ENCODE results near the gene CSMD2.

CSMD2 gene

DNA sequence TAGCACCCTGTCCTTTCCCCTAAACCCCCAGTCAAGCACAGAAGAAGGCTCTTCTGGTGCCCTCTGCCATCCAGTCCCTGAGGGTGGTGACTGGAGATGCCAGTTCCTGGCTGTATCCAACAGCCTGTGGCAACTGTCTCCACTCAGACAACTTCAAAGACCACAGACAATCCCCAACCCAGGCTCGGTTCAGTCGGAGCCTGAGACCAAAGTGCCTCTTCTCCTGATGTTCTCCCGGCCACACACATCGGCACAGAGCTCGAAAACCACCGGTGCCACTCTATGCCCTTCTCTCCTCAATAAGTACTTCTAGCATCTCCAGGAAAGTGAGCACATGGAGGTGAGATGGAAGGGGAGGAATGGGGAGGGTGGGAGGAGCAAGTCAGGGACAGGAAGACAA, 340.7 kb downstream of the CSMD2 start:
- no peak for DNase-seq (ENCODE audit: low read depth in 1 of 2, low spot score in 1 of 2)

- DNase-seq (ENCODE audit: low read depth in 1 of 2, low spot score in 1 of 2): no peak
Observed at GRCh38 chr1:33823830-33824229, 341.2 kb downstream of the CSMD2 start.

DNA sequence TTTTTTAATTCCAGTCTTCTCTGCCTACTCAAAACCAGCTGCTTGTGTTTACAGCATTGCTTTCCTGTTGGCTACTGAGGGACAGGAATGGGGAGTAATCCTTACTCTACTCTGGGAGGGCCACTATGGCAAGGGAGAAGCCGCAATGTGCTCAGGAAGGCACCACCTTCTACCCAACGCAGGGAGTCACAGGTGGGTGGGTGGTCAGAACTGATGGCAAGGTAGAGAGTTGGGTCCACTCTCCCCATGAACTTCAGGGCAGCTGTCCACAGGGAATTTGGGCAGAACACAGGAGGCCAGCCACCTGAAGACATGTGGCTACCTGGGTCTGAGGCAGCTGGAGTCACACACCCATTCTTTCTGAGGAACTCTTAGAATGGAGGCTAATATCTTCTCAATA, 341.6 kb downstream of the CSMD2 start:
- DNase-seq (ENCODE audit: low read depth in 1 of 2, low spot score in 1 of 2): no peak

- no peak for DNase-seq (ENCODE audit: low read depth in 1 of 2, low spot score in 1 of 2)
Observed at GRCh38 chr1:33822396-33822795, 342.6 kb downstream of the CSMD2 start.

- no peak for DNase-seq (ENCODE audit: low read depth in 1 of 2, low spot score in 1 of 2)
Observed at GRCh38 chr1:33821291-33821690, 343.7 kb downstream of the CSMD2 start.

GRCh38 chr1:33820804-33821203, 344.2 kb downstream of the CSMD2 start:
- DNase-seq (ENCODE audit: low read depth in 1 of 2, low spot score in 1 of 2): no peak

GRCh38 chr1:33819913-33820311, 345.1 kb downstream of the CSMD2 start:
- DNase-seq (ENCODE audit: low read depth in 1 of 2, low spot score in 1 of 2): no peak

GRCh38 chr1:33819290-33819912, 345.6 kb downstream of the CSMD2 start:
- DNase-seq (ENCODE audit: low read depth in 1 of 2, low spot score in 1 of 2): no peak

GRCh38 chr1:33818071-33818470, 347.0 kb downstream of the CSMD2 start:
- DNase-seq (ENCODE audit: low read depth in 1 of 2, low spot score in 1 of 2): no peak

GRCh38 chr1:33815061-33815460, 350.0 kb downstream of the CSMD2 start:
- DNase-seq (ENCODE audit: low read depth in 1 of 2, low spot score in 1 of 2): no peak

DNA sequence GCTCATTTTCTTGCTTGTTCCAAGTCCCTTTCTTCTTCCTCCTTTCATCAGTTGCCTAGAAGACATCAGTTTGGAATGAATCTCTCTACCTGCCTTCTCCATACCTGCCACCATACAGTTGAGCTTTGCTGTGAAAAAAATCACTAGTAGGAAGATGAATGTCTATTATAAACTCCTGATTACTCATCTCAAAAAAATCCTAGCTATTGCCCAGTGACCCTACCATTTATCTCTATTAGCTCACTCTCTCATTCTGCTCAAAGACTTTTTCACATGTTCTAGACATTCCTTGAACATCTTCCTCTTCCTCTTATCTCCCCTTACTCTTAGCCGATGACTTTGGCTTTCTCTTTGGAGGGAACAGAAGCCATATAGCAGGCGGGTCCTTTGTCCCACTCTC, 350.9 kb downstream of the CSMD2 start:
- no peak for DNase-seq (ENCODE audit: low read depth in 1 of 2, low spot score in 1 of 2)

- DNase-seq (ENCODE audit: low read depth in 1 of 2, low spot score in 1 of 2): no peak
Observed at GRCh38 chr1:33810571-33810970, 354.5 kb downstream of the CSMD2 start.

DNA sequence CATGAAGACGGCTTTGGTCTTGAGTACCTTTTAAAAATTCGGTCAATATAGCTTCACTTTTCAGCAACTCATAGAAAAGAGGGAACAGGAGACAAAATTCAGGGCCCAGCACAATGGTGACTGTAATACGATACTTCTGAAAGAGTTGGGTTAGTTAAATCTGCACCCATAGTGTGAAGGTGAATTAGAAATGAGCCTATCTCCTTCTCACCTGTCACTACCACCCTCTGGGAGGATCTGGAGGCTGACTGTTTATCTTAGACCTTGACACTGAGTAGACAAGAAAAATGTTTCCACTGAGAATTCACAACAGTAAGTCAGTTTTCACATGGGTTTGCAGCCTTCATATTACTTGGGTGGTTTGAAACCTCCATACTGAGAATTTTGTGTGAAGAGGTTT, 359.0 kb downstream of the CSMD2 start:
- no peak for DNase-seq (ENCODE audit: low read depth in 1 of 2, low spot score in 1 of 2)

DNA sequence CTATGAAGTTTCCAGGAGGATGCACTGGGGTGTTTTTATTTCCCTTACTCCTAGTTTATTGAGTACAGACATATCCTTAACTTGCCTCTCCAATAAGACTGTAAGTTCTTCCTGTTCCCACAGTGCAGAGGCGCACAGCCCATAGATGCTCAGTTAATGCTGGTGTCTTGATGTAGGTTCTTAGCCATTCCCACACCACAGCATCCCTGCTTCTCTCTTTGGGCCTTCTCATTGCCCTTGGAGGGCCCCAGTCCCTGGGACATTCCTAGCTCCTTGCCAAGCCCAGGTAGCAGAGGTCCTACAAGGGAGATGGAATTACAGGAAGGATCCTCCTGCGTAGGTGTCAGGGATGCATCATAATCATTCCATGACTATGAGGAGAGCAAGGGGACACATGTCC, 362.8 kb downstream of the CSMD2 start:
- no peak for DNase-seq (ENCODE audit: low read depth in 1 of 2, low spot score in 1 of 2)

DNA sequence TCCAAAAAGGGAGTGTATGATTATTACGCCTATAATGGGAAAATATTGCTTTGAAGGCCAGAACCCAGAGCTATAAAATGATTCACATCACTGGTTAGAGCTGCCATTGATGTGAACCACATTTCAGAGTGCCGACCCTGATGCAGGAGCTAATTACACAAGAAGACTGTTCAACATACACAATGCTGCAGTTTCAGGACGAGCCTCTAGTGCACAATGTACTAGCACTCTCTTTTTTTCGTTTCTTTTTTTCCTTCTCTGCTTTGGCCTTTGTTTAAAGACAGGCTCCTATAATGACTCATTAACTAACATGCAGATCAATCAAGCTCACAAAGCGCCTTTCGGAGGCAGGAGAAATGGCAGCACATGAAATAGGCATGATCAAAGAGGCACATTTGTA, 367.2 kb downstream of the CSMD2 start:
- no peak for DNase-seq (ENCODE audit: low read depth in 1 of 2, low spot score in 1 of 2)

- no peak for DNase-seq (ENCODE audit: low read depth in 1 of 2, low spot score in 1 of 2)
Observed at GRCh38 chr1:33792651-33793050, 372.4 kb downstream of the CSMD2 start.

- DNase-seq (ENCODE audit: low read depth in 1 of 2, low spot score in 1 of 2): no peak
Observed at GRCh38 chr1:33792216-33792615, 372.8 kb downstream of the CSMD2 start.

DNA sequence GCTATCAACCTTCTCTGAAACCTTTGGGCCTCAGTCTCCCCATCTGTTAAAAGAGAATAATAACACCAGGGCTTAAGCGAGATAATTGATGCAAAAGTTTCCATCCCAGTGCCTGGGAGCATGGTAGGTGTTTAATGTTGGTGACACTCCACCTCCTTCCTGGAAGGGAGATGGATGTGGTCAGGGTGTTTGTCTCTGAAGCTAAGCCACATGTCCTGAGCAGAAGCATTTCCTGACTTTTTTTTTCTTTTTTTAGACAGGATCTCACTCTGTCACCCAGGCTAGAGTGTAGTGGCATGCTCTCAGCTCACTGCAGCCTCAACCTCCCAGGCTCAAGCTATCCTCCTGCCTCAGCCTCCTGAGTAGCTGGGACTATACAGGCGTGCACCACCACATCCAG, 373.8 kb downstream of the CSMD2 start:
- no peak for DNase-seq (ENCODE audit: low read depth in 1 of 2, low spot score in 1 of 2)

DNA sequence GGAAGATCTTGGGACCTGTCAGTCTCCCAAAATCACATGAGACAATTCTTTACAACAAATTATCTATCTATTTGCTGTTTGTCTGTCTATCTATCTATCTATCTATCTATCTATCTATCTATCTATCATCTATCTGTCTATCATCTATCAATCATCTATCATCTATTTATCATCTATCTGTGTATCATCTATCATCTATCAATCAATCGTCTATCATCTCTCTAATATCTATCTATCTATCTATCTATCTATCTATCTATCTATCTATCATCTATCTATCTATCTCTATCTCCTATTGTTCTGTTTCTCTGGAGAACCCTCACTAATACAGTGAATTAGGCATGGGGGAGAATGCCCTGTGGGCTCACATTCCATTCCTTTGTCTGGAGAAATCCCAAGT, 374.5 kb downstream of the CSMD2 start:
- no peak for DNase-seq (ENCODE audit: low read depth in 1 of 2, low spot score in 1 of 2)

GRCh38 chr1:33784876-33785275, 380.2 kb downstream of the CSMD2 start:
- no peak for DNase-seq (ENCODE audit: low read depth in 1 of 2, low spot score in 1 of 2)

- DNase-seq (ENCODE audit: low read depth in 1 of 2, low spot score in 1 of 2): no peak
Observed at GRCh38 chr1:33782776-33783175, 382.3 kb downstream of the CSMD2 start.

DNA sequence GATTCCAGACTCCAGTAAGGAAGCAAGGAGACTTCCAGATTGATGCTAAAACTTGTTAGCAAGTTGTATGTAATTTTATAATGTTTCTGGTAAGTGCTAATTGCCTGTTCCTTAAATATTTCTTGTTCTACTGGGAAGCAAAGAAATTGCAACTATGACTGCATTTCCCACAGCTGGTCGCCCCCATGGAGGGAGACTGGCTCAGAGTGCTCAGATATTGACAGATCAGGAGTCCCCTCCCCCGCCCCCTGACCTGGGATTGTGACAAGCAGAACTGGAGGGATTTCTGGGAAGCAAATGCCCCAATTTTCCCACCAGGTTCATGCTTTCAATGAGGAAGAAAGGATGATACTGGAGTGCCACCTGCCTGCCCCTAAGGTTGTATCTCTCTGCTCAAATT, 383.4 kb downstream of the CSMD2 start:
- no peak for DNase-seq (ENCODE audit: low read depth in 1 of 2, low spot score in 1 of 2)

DNA sequence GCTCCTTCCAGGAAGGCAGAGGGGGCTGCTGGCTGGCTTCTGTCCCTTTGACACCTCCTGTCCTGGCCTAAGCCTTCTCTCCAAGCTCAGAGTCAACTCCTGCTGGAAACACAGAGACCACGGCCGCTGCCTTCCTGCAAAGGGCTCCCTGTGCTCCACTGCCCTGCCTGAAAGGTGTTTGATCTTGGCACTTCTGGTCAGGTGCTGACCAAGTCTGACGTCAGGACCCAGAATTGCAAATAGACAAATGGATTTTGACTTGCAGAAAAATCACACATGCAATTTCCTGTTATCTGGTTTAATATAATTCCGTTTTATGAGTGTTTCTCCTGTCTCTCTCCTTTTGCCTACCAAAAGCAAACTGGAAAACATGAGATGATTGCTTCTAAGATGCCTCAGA, 387.7 kb downstream of the CSMD2 start:
- DNase-seq (ENCODE audit: low read depth in 1 of 2, low spot score in 1 of 2): no peak

DNA sequence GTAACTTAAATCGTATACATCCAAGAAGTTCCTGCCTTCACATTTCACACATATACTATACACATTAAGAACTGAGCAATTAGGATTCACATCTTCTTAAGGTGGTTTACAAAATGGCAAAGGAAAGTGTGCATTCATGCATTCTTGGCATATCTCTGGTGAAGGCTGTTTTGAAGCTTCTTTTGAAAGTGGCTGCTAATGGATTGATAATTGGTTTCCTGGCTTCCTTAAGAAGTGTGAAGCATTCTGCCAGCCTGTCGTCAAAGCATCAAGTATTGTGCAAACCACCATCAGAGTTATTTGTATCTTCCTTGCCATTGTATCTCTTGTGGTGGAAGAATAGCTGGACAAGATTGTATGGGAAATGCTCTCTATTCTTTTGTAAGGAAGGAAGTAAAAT, 396.2 kb downstream of the CSMD2 start:
- no peak for DNase-seq (ENCODE audit: low read depth in 1 of 2, low spot score in 1 of 2)

Data from stimulated activated CD4-positive, alpha-beta T cell treated with anti-CD3 and anti-CD28 coated beads, Interleukin-15, amount 100 ng/mL, for 1 hour (primary cell).